SW 1271 (cell line): Measurements from ENCODE around the gene ASIC1.
A peak's percentile ranks its signal among the peaks of the same experiment; 100 is the strongest.

Experiments
- DNase-seq, 2 experiments: peaks; one replicate each; lab custom pipeline; 2025; lab: John Stamatoyannopoulos, UW

The ASIC1 gene

DNA sequence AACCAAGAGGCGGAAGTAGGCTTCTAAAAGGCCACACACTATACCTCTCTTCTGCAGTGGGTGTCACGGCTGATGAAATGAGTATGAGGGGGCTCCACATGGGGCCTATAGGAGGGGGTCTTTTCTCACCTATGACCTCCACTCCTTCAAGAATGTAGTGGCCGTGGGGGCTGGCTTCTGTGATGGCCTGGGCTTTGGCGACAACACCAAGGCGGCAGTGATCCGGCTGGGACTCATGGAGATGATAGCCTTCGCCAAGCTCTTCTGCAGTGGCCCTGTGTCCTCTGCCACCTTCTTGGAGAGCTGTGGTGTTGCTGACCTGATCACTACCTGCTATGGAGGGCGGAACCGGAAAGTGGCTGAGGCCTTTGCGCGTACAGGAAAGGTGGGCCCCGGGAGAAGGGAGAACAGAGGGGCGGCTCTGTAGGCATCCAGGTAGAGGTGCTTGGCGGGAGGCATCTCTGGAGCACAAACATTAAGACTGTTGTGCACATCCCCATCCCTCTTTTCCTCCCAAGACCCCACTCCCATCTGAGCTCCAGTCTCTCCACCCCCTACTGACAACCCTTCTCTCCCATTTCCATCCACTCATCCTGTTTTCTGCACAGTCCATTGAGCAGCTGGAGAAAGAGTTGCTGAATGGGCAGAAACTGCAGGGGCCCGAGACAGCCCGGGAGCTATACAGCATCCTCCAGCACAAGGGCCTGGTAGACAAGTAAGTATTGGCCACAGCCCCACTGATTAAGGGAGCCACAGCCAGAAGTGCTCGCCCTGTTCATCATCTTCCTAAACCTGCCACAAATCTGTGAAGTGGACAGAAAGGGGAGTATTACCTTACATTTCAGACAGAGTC lies 50.2 kb downstream of the ASIC1 start:
- no peak for DNase-seq

GRCh38 chr12:50109319-50109718 lies 51.9 kb downstream of the ASIC1 start:
- no peak for DNase-seq

- DNase-seq, result no peak
Measured at GRCh38 chr12:50110127-50110761, 52.8 kb downstream of the ASIC1 start.

DNA sequence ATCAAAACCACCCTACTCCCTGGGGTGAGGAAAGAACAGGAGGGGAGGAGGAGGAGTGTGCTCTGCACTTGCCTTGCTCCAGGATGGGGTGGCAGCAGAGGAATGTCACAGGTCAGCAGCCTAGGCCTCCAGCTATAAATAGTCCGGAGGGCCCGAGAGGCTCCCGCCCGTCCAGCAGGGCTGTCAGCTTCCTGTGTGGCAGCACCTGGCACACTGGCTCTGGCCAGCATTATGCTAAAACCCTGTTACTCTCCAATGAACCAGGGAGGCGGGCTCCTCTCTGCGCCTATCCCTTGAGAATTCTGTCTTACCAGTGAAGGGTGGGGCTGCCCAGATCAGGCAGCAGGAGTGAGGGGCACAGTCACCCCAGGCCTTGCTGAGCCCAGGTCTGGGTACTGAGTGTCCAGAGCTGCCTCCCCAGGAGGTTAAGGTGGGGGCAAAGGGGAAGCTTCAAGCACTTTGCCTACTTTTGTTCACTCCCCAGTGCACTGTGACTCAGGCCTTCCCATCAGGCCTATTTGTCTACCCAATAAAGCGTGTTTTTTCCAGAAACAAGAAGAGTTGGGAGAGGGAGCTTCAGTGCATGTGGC lies 53.5 kb downstream of the ASIC1 start:
- peak in 1 of 2 experiments; percentile 37 for DNase-seq

DNA sequence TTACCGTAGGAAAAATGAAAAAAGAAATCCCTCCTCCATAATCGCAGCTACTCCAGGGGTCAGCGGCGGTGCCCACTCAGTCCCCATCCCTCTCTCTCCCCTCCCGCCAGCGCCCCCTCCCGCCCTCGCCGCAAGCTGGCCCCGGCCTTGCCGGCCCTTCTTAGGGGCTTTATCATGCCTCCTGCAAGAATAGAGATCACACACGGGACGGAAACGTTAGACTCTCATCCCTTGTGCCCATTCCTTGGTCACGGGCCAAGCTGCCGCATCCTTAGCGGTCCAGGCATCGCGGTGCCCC lies 53.9 kb downstream of the ASIC1 start:
- no peak for DNase-seq

- peak; percentile 99 to 100 for DNase-seq
Measured at GRCh38 chr12:50111693-50112455, 54.5 kb downstream of the ASIC1 start, which contains the start of gene COX14. Gene COX14, plus strand, starts transcription at chr12:50112236. Its CDS starts 7,808 bp downstream, at chr12:50120044.

- DNase-seq, result peak in 1 of 2 experiments; percentile 69
Measured at GRCh38 chr12:50112456-50113218, 55.2 kb downstream of the ASIC1 start.

GRCh38 chr12:50117057-50117622 lies 59.7 kb downstream of the ASIC1 start:
- DNase-seq, result no peak

DNA sequence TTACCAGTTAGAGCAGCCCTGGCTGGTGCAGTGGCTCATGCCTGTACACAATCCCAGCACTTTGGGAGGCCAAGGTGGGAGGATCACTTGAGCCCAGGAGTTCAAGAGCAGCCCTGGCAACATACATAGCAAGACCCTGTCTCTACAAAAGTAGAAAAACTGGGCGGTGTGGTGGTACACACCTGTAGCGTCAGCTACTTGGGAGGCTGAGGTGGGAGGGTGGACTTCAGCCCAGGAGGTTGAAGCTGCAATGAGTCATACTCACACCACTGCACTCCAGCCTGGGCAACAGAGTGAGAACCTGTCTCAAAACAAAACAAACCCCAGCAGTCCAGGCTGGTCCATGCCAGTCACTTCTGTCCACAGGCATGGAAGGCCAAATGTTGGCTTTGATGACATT lies 62.0 kb downstream of the ASIC1 start:
- no peak for DNase-seq

GRCh38 chr12:50120521-50120920 lies 63.1 kb downstream of the ASIC1 start:
- no peak for DNase-seq

DNA sequence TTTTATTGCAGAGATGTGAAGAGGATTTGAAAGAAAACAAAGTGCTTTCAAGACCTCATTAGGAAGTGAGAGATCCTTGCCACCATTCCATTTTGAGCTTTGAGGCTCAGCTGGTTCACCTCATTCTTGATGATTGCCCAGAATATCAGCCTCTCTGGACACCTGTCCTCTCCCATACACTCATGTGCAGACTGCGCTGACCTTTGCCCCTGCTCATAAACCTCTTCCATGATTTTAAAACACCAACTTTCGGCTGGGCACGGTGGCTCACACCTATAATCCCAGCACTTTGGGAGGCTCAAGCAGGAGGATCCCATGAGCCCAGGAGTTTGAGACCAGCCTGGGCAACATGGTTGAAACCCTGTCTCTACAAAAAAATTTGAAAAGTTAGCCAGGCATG lies 63.6 kb downstream of the ASIC1 start:
- DNase-seq, result no peak

DNA sequence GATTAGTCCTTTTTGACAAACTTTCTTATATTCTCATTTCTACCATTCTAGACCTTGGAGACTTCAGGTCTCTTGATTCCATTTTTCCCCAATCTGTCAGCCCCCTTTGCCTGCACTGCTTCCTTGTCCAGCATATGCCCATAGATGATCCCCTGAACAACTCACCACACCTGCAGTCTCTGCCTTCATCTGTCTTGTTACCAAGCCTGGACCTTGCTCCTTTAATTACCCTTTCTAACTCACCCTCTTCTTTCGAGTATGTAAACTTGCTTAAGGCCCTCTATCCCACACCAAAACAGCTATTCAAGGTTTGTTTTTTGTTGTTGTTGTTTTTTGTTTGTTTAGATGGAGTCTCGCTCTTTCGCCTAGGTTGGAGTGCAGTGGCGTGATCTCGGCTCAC lies 64.2 kb downstream of the ASIC1 start:
- DNase-seq, result no peak

DNA sequence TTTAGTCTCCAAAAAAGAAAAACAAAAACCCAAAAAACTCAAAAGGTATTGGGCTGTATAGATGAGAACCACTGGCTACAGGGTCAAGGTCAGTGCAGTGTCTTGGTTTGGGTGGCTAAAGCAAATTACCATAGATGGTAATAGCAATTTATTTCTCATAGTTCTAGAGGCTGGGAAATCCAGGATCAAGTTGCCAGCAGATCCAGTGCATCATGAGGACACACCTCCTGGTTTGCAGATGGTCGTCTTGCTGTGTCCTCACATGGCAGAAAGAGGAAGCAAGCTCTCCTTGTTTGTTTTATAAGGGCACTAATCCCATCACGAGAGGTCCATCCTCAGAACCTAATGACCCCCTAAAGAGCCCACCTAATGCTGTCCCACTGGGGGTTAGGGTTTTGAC lies 65.8 kb downstream of the ASIC1 start:
- DNase-seq, result no peak

DNA sequence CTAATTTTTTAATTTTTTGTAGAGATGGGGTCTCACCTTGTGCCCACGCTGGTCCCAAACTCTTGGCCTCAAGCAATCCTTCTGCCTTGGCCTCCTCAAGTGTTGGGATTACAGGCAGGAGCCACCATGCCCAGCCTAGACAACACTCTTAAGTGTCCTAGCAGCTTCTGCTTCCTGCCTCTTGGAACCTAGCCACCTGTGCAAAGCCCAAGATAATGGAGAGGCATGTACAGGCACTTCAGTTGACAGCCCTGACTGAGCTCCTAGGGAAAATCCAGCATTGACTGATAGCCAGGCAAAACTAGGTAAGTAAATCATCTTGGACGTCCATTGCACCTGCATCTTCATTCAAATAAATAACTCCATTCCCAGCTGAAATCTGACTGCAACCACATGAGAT lies 70.2 kb downstream of the ASIC1 start:
- DNase-seq, result no peak

GRCh38 chr12:50129290-50129689 lies 71.9 kb downstream of the ASIC1 start:
- no peak for DNase-seq

GRCh38 chr12:50132505-50133135 lies 75.2 kb downstream of the ASIC1 start:
- no peak for DNase-seq
